H1 (cell line): ENCODE data around the gene STIM1. TPM values are rescaled to one million over a fixed set of nuclear protein-coding genes. Genes with fewer than 3 reads are reported as not detected.

ENCODE experiments used
- CTCF ChIA-PET: fragments of 300-600 bp; sonication (Branson Sonifier 250); formaldehyde crosslinking; loops from one replicate; lab custom pipeline; 2021; ENCODE audit not compliant: partially characterized antibody; lab: Charles Lee
- POLR2A ChIA-PET: fragments of 300-600 bp; sonication (Branson Sonifier 250); formaldehyde crosslinking; loops from one replicate; lab custom pipeline; 2021; ENCODE audit warnings: inconsistent platforms; ENCODE audit not compliant: partially characterized antibody; lab: Charles Lee
- DNase-seq, 2 experiments: peaks; one replicate each; pipeline versions ENCODE4 v3.0.0 to v3.0.0-alpha.2; 2010 to 2022; ENCODE audit warnings: low spot score in 2 of 2, low read depth in 1 of 2, mixed read lengths in 1 of 2
- FAIRE-seq: peaks from 2 replicates; lab custom pipeline; 2011; peaks lifted over from hg19 to GRCh38; lab: Jason Lieb, UNC
- H2AFZ ChIP-seq: 2 replicates; pipeline ENCODE4 v1.8.1; 2012; ENCODE audit warnings: low read length, inconsistent platforms
- H2AK5ac ChIP-seq: 2 replicates; pipeline ENCODE4 v1.6.1; 2013; ENCODE audit warnings: low read depth, low read length
- H2BK120ac ChIP-seq: replicated peaks from 2 replicates; pipeline ENCODE3; 2013; ENCODE audit warnings: low read depth, low read length, inconsistent platforms
- H2BK12ac ChIP-seq: 2 replicates; pipeline ENCODE4 v1.6.1; 2013; ENCODE audit warnings: low read depth, low read length
- H2BK15ac ChIP-seq: 2 replicates; pipeline ENCODE4 v1.6.1; 2013; ENCODE audit warnings: low read length
- H2BK20ac ChIP-seq: 2 replicates; pipeline ENCODE4 v1.6.1; 2013; ENCODE audit warnings: low read length
- H2BK5ac ChIP-seq: 2 replicates; pipeline ENCODE4 v1.6.1; 2013; ENCODE audit warnings: low read depth, low read length
- H3K14ac ChIP-seq: 2 replicates; pipeline ENCODE4 v1.6.1; 2013; ENCODE audit warnings: inconsistent platforms; ENCODE audit not compliant: insufficient read length
- H3K18ac ChIP-seq: 2 replicates; pipeline ENCODE4 v1.6.1; 2013; ENCODE audit warnings: low read length; ENCODE audit errors: extremely low read depth
- H3K23ac ChIP-seq: 2 replicates; pipeline ENCODE4 v1.6.1; 2013; ENCODE audit warnings: inconsistent platforms; ENCODE audit not compliant: insufficient read length
- H3K23me2 ChIP-seq: 2 replicates; pipeline ENCODE4 v1.6.1; 2013; ENCODE audit warnings: low read depth, low read length
- H3K27ac ChIP-seq: 2 replicates; pipeline ENCODE4 v1.6.1; 2011; ENCODE audit warnings: low read depth, low read length, inconsistent platforms
- H3K27me3 ChIP-seq, 4 experiments: replicated peaks in 1 of 4; 1 replicate in 1 of 4; 2 replicates in 3 of 4; pipeline versions ENCODE4 v1.6.1 to v1.8.1; 2011 to 2013; ENCODE audit warnings: low read length in 3 of 4, mild to moderate bottlenecking in 3 of 4, inconsistent platforms in 2 of 4, mixed read lengths in 2 of 4, moderate library complexity in 1 of 4; ENCODE audit not compliant: control insufficient read depth in 3 of 4, insufficient read depth in 3 of 4; ENCODE audit errors: extremely low read depth in 1 of 4
- H3K36me3 ChIP-seq, 4 experiments: 2 replicates each; pipeline versions ENCODE4 v1.6.1 to v1.8.1; 2011 to 2013; ENCODE audit warnings: mild to moderate bottlenecking in 4 of 4, low read length in 3 of 4, moderate library complexity in 2 of 4, control low read depth in 1 of 4, inconsistent platforms in 1 of 4; ENCODE audit not compliant: insufficient read depth in 4 of 4, control insufficient read depth in 2 of 4
- H3K4ac ChIP-seq: replicated peaks from 2 replicates; pipeline ENCODE3; 2013; ENCODE audit warnings: low read length, low read depth, mixed read lengths, inconsistent platforms; ENCODE audit not compliant: insufficient read length
- H3K4me1 ChIP-seq, 4 experiments: replicated peaks in 1 of 4; 1 replicate in 1 of 4; 2 replicates in 3 of 4; pipeline versions ENCODE4 v1.6.1 to v1.8.1; 2011 to 2013; ENCODE audit warnings: low read length in 3 of 4, inconsistent platforms in 2 of 4, mixed read lengths in 1 of 4; ENCODE audit not compliant: insufficient read depth in 4 of 4, control insufficient read depth in 3 of 4
- H3K4me2 ChIP-seq, 2 experiments: 2 replicates each; pipeline versions ENCODE4 v1.6.1 to v1.8.1; 2011 to 2013; ENCODE audit warnings: low read depth in 2 of 2, low read length in 2 of 2, control low read depth in 1 of 2, inconsistent platforms in 1 of 2, mild to moderate bottlenecking in 1 of 2; ENCODE audit not compliant: insufficient read depth in 1 of 2
- H3K4me3 ChIP-seq, 4 experiments: fragments of 200-600, 300-600 bp in 1 of 4; sonication (generic), shearing (Covaris generic), sonication (Bioruptor Twin) in 1 of 4; 2 replicates each; pipeline versions ENCODE4 v1.5.1 to v1.8.1; 2011 to 2016; ENCODE audit warnings: low read length in 4 of 4, low read depth in 3 of 4, control low read depth in 2 of 4, inconsistent platforms in 2 of 4, mild to moderate bottlenecking in 2 of 4, mixed read lengths in 1 of 4, moderate library complexity in 1 of 4; ENCODE audit not compliant: insufficient read depth in 2 of 4; ENCODE audit errors: extremely low read depth in 1 of 4
- H3K56ac ChIP-seq: replicated peaks from 2 replicates; pipeline ENCODE3; 2013; ENCODE audit warnings: low read depth, mild to moderate bottlenecking, mixed read lengths, low read length, inconsistent platforms; ENCODE audit not compliant: insufficient read length
- H3K79me1 ChIP-seq: 2 replicates; pipeline ENCODE4 v1.6.1; 2013; ENCODE audit warnings: low read depth, low read length, control low read depth
- H3K79me2 ChIP-seq, 2 experiments: 2 replicates each; pipeline versions ENCODE4 v1.6.1 to v1.8.1; 2012 to 2013; ENCODE audit warnings: low read length in 2 of 2, mild to moderate bottlenecking in 2 of 2, inconsistent platforms in 1 of 2; ENCODE audit not compliant: insufficient read depth in 2 of 2, control insufficient read depth in 1 of 2
- H3K9ac ChIP-seq, 4 experiments: replicated peaks in 1 of 4; 1 replicate in 1 of 4; 2 replicates in 3 of 4; pipeline versions ENCODE4 v1.6.1 to v1.8.1; 2011 to 2013; ENCODE audit warnings: low read depth in 3 of 4, low read length in 3 of 4, control low read depth in 2 of 4, mild to moderate bottlenecking in 2 of 4, moderate library complexity in 2 of 4, inconsistent platforms in 1 of 4; ENCODE audit errors: extremely low read depth in 1 of 4
- H3K9me3 ChIP-seq, 2 experiments: 2 replicates each; pipeline versions ENCODE4 v1.6.1 to v1.8.1; 2012 to 2013; ENCODE audit warnings: mild to moderate bottlenecking in 2 of 2, moderate library complexity in 2 of 2, control low read depth in 1 of 2, inconsistent platforms in 1 of 2, low read depth in 1 of 2, low read length in 1 of 2, mixed read lengths in 1 of 2; ENCODE audit not compliant: insufficient read depth in 2 of 2
- H4K20me1 ChIP-seq, 2 experiments: replicated peaks in 1 of 2; 2 replicates each; pipeline versions ENCODE3 to v1.8.1; 2011 to 2013; ENCODE audit warnings: inconsistent platforms in 2 of 2, low read length in 2 of 2, mild to moderate bottlenecking in 1 of 2; ENCODE audit not compliant: insufficient read depth in 2 of 2, control insufficient read depth in 1 of 2
- H4K5ac ChIP-seq: 2 replicates; pipeline ENCODE4 v1.6.1; 2013; ENCODE audit warnings: low read length, low read depth, mixed read lengths, inconsistent platforms; ENCODE audit not compliant: insufficient read length
- H4K8ac ChIP-seq: 2 replicates; pipeline ENCODE4 v1.8.0; 2013; ENCODE audit warnings: mild to moderate bottlenecking, moderate library complexity, low read length, inconsistent platforms; ENCODE audit not compliant: insufficient read depth; ENCODE audit errors: extremely low read depth
- H4K91ac ChIP-seq: replicated peaks from 2 replicates; pipeline ENCODE3; 2013; ENCODE audit warnings: low read length, mixed read lengths, inconsistent platforms; ENCODE audit not compliant: insufficient read length
- CTBP2 ChIP-seq: IDR thresholded peaks from 2 replicates; pipeline ENCODE4 v1.7.0; 2011; ENCODE audit warnings: borderline replicate concordance, mild to moderate bottlenecking, moderate library complexity, mixed read lengths, low read length; ENCODE audit not compliant: insufficient read depth, insufficient read length
- GABPA ChIP-seq: IDR thresholded peaks from 2 replicates; pipeline ENCODE4 v1.6.1; 2011; ENCODE audit warnings: mild to moderate bottlenecking, low read length, moderate library complexity, borderline replicate concordance; ENCODE audit not compliant: insufficient read depth
- POLR2A ChIP-seq, 2 experiments: IDR thresholded peaks; 1 replicate in 1 of 2; 2 replicates in 1 of 2; pipeline ENCODE4 v1.6.1; 2011; ENCODE audit warnings: low read depth in 2 of 2, low read length in 2 of 2, mild to moderate bottlenecking in 2 of 2; ENCODE audit errors: control extremely low read depth in 1 of 2
- whole genome bisulfite sequencing, 2 experiments: shearing (Covaris generic) in 1 of 2; methylation state at CpG; one replicate each; pipeline versions ENCODE4 v1.1.6 to v1.1.7; 2013 to 2015; ENCODE audit warnings: low lambda C conversion rate in 2 of 2, mixed read lengths in 2 of 2, inconsistent platforms in 1 of 2, low coverage in 1 of 2, missing lambda C conversion rate in 1 of 2; ENCODE audit not compliant: insufficient replicate concordance in 2 of 2, insufficient coverage in 1 of 2, insufficient read length in 1 of 2; ENCODE audit errors: extremely low coverage in 1 of 2, missing lambda C conversion rate in 1 of 2; 5-methylcytosine and 5-hydroxymethylcytosine counted together
- polyA plus RNA-seq, 7 experiments: library from polyadenylated mRNA; depleted of rRNA in 3 of 7; stranded (reverse) in 5 of 7; unstranded in 2 of 7; fragments of >200 nt in 5 of 7; fragments of 200-250 nt in 2 of 7; gene quantifications; 1 replicate in 5 of 7; 2 replicates in 1 of 7; 4 replicates in 1 of 7; pipeline versions ENCODE4 v1.2.1 to v1.2.3, GENCODE V29; 2011 to 2013; ENCODE audit warnings: missing spikeins in 2 of 7, mixed read lengths in 2 of 7
- total RNA-seq: library from RNA; stranded (reverse); fragmentation: NEBNext Ultra II Directional; extraction: Animal tissue kit (Norgen Biotek cat#: 25700); gene quantifications from 2 replicates; pipeline ENCODE4 v1.2.1, GENCODE V29; 2021

STIM1 gene
- total and polyA plus RNA-seq, 2 of the 8 experiments (the other 6 are each of a cell fraction or from before 2014, with no cell fraction given), result 11.1 to 12.2 TPM

- Histone ChIP-seq H2BK120ac (no peak overlapping the region), H2BK5ac (no peak overlapping the region), H3K9me3 (no peaks in the 10 kb centered on the region), H4K20me1 (no peaks in the 10 kb centered on the region), H3K27ac (no peak overlapping the region), H3K79me1 (no peaks in the 10 kb centered on the region), H2AK5ac (no peak overlapping the region), H3K4ac (no peak overlapping the region), H4K5ac (no peak overlapping the region), H4K91ac (no peak overlapping the region), H3K4me1 (no peaks in the 10 kb centered on the region), H2BK12ac (no peak overlapping the region), H2BK15ac (no peak overlapping the region), H3K18ac (no peak overlapping the region), H3K23ac (no peak overlapping the region), H2BK20ac (no peak overlapping the region), H3K9ac (no peak overlapping the region), H3K4me3 (no peak overlapping the region), H2AFZ (no peak overlapping the region), H3K56ac (no peak overlapping the region), H3K4me2 (no peak overlapping the region), H3K14ac (no peak overlapping the region), H3K36me3 (peaks cover 14 to 74% (median 51%) of the 10 kb centered on the region in 4 experiments), H4K8ac (no peak overlapping the region), H3K27me3 (no peaks in the 10 kb centered on the region), H3K23me2 (0 out of 2 replicates have a peak, but pooled peaks cover 2% of the 10 kb centered on the region), H3K79me2 (no peaks in the 10 kb centered on the region)
- WGBS, 2 experiments, result 97% methylated on average over 6 of the region's 6 CpGs; no CpG with 5 or more reads in 1 of the 2 experiments
- FAIRE-seq, result no peak
- TF ChIP-seq POLR2A (IDR thresholded peaks at IDR 0.05; ENCODE audit: control extremely low read depth in 1 of 2, low read depth in 2 of 2, low read length in 2 of 2), result no peak
- no peak for TF ChIP-seq CTBP2
- no peak for TF ChIP-seq GABPA
- CTCF ChIA-PET, result no interaction called here
- no peak for DNase-seq
- POLR2A ChIA-PET, result no interaction called here
Observed at GRCh38 chr11:4125141-4125540, 269.7 kb downstream of the STIM1 start.
